Neural progenitor cell (in vitro differentiated cells): ENCODE data around the gene IPCEF1. TPM values are rescaled to one million over a fixed set of nuclear protein-coding genes. Genes with fewer than 3 reads are reported as not detected.
"Not testable (repeated sequence)": the region's sequence is repeated elsewhere in the genome, so short reads cannot be mapped to it uniquely, and the experiment has no call there.

Experiments used
- DNase-seq: peaks from one replicate; pipeline ENCODE4 v3.0.0-alpha.2; 2016; ENCODE audit warnings: low spot score
- H2AFZ ChIP-seq: fragments of 200-600 bp; sonication (generic); replicated peaks from 2 replicates; pipeline ENCODE4 v1.6.1; 2016; ENCODE audit warnings: antibody characterized with exemption
- H3F3A ChIP-seq: fragments of 200-600 bp; sonication (generic); 2 replicates; pipeline ENCODE4 v1.6.1; 2016; ENCODE audit warnings: antibody characterized with exemption, low read depth
- H3K27ac ChIP-seq: fragments of 200-600 bp; sonication (generic); 2 replicates; pipeline ENCODE4 v1.5.1; 2016; ENCODE audit warnings: mild to moderate bottlenecking
- H3K27me3 ChIP-seq: fragments of 200-600 bp; sonication (generic); 2 replicates; pipeline ENCODE4 v1.6.1; 2016; ENCODE audit warnings: mild to moderate bottlenecking, moderate library complexity
- H3K36me3 ChIP-seq: fragments of 200-600 bp; sonication (generic); 2 replicates; pipeline ENCODE4 v1.5.1; 2016
- H3K4me1 ChIP-seq: fragments of 200-600 bp; sonication (generic); 2 replicates; pipeline ENCODE4 v1.6.1; 2016; ENCODE audit warnings: mixed run types
- H3K4me2 ChIP-seq: fragments of 200-600 bp; sonication (generic); 2 replicates; pipeline ENCODE4 v1.6.1; 2016
- H3K4me3 ChIP-seq: fragments of 200-600 bp; sonication (generic); 2 replicates; pipeline ENCODE4 v1.5.1; 2016
- H3K79me2 ChIP-seq: fragments of 200-600 bp; sonication (generic); 2 replicates; pipeline ENCODE4 v1.6.1; 2016; ENCODE audit warnings: low read depth
- H3K9ac ChIP-seq: fragments of 200-600 bp; sonication (generic); 2 replicates; pipeline ENCODE4 v1.6.1; 2016
- H3K9me3 ChIP-seq: fragments of 200-600 bp; sonication (generic); 2 replicates; pipeline ENCODE4 v1.5.1; 2016; ENCODE audit warnings: low read depth
- H4K20me1 ChIP-seq: fragments of 200-600 bp; sonication (generic); 2 replicates; pipeline ENCODE4 v1.6.1; 2016; ENCODE audit warnings: low read depth
- H3K27ac Mint-ChIP-seq: 3 replicates; pipeline ENCODE4 v1.8.0; 2021; ENCODE audit warnings: mixed read lengths
- H3K27me3 Mint-ChIP-seq: 2 replicates; pipeline ENCODE4 v1.8.0; 2022; ENCODE audit warnings: low read depth, mild to moderate bottlenecking, inconsistent platforms, moderate library complexity, mixed read lengths; ENCODE audit not compliant: insufficient read depth
- H3K36me3 Mint-ChIP-seq: 3 replicates; pipeline ENCODE4 v1.8.0; 2021; ENCODE audit warnings: mixed read lengths
- H3K4me1 Mint-ChIP-seq: 3 replicates; pipeline ENCODE4 v1.8.0; 2021; ENCODE audit warnings: mixed read lengths
- H3K4me3 Mint-ChIP-seq: 3 replicates; pipeline ENCODE4 v1.8.0; 2021; ENCODE audit warnings: mild to moderate bottlenecking, moderate library complexity, mixed read lengths
- H3K9me3 Mint-ChIP-seq: 3 replicates; pipeline ENCODE4 v1.8.0; 2020; ENCODE audit warnings: mixed read lengths
- EZH2 ChIP-seq: fragments of 200-600 bp; sonication (generic); IDR thresholded peaks from 2 replicates; pipeline ENCODE4 v1.6.1; 2017; ENCODE audit warnings: antibody characterized with exemption, mild to moderate bottlenecking, moderate library complexity
- EZH2phosphoT487 ChIP-seq: fragments of 200-600 bp; sonication (generic); IDR thresholded peaks from 2 replicates; pipeline ENCODE4 v1.6.1; 2017; ENCODE audit warnings: antibody characterized with exemption
- total RNA-seq: library from RNA; depleted of rRNA; stranded (reverse); fragments of >200 nt; gene quantifications from 2 replicates; pipeline ENCODE4 v1.2.3, GENCODE V29; 2015; ENCODE audit warnings: low replicate concordance
- TF ChIP-seq, protein P1 (sequence below): fragments of 200-600 bp; sonication (generic); IDR thresholded peaks from 2 replicates; pipeline ENCODE4 v1.5.1; 2017; ENCODE audit warnings: antibody characterized with exemption, mild to moderate bottlenecking

Gene IPCEF1
- total RNA-seq, 1 donor from 2014 or later = 0.13 TPM

DNA sequence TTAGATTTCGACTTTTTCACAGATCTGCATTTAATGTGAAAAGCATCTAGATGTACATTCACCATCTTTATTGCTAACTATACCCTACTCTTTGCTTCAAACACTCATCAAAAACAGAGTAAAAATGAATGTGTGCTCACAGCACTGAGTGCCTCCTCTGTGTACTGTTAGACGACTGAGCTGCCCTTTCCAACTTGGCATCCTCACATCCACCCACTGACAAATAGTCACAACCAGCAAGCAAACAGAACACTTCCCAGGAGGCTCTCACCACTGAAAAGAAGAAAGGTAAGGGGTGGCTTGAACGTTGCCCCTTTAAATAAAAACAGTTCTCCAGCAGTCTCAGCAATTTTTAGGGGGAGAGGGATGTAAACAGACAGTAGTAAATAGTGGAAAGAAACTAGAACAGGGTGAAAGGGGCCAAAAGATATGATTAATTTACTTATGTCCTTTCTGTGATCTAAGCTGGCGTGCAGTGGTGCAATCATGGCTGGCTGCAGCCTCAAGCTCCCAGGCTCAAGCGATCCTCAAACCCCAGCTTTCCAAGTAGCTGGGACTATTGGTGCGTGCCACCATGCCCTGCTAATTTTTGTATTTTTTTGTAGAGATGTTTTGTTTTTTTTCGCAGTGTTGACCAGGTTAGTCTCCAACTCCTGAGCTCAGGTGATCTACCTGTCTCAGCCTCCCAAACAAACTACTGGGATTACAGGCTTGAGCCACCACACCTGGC, 48.7 kb downstream of the IPCEF1 start:
- Histone ChIP-seq H2AFZ (peak overlapping the region; percentile 63), H3K79me2 (no peaks in the 10 kb centered on the region), H3K36me3 (no peaks in the 10 kb centered on the region), H3K4me2 (no peak overlapping the region), H3F3A (no peaks in the 10 kb centered on the region), H3K27ac (no peak overlapping the region), H4K20me1 (no peaks in the 10 kb centered on the region), H3K9me3 (no peaks in the 10 kb centered on the region), H3K9ac (no peak overlapping the region), H3K27me3 (no peaks in the 10 kb centered on the region), H3K4me3 (no peak overlapping the region), H3K4me1 (no peaks in the 10 kb centered on the region)
- Mint-ChIP-seq H3K9me3 (peaks cover 7% of the 10 kb centered on the region), H3K27ac (no peak overlapping the region), H3K36me3 (peaks cover 2% of the 10 kb centered on the region), H3K4me1 (peaks cover 12% of the 10 kb centered on the region), H3K27me3 (peaks cover 4% of the 10 kb centered on the region), H3K4me3 (no peak overlapping the region)
- TF ChIP-seq EZH2 (no peak), EZH2phosphoT487 (no peak)
- TF ChIP-seq, protein P1, sequence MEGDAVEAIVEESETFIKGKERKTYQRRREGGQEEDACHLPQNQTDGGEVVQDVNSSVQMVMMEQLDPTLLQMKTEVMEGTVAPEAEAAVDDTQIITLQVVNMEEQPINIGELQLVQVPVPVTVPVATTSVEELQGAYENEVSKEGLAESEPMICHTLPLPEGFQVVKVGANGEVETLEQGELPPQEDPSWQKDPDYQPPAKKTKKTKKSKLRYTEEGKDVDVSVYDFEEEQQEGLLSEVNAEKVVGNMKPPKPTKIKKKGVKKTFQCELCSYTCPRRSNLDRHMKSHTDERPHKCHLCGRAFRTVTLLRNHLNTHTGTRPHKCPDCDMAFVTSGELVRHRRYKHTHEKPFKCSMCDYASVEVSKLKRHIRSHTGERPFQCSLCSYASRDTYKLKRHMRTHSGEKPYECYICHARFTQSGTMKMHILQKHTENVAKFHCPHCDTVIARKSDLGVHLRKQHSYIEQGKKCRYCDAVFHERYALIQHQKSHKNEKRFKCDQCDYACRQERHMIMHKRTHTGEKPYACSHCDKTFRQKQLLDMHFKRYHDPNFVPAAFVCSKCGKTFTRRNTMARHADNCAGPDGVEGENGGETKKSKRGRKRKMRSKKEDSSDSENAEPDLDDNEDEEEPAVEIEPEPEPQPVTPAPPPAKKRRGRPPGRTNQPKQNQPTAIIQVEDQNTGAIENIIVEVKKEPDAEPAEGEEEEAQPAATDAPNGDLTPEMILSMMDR = no peak
- no peak for DNase-seq

DNA sequence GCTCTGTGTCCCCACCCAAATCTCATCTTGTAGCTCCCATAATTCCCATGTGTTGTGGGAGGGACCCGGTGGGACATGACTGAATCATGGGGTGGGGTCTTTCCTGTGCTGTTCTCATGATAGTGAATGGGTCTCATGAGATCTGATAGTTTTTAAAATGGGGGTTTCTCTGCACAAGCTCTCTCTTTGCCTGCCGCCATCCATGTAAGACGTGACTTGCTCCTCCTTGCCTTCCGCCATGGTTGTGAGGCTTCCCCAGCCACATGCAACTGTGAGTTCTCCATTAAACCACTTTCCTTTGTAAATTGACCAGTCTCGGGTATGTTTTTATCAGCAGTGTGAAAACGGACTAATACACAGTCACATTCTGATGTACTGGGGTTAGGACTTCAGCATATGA, 49.5 kb downstream of the IPCEF1 start:
- not testable (repeated sequence) for H3K27ac ChIP-seq, H3K9me3 Mint-ChIP-seq, H3K27me3 Mint-ChIP-seq, H3K36me3 Mint-ChIP-seq, H3K79me2 ChIP-seq, H3K27me3 ChIP-seq, H3F3A ChIP-seq, H3K27ac Mint-ChIP-seq, H2AFZ ChIP-seq, H4K20me1 ChIP-seq, H3K4me1 ChIP-seq, H3K36me3 ChIP-seq, H3K9ac ChIP-seq, H3K4me2 ChIP-seq, H3K9me3 ChIP-seq, H3K4me3 ChIP-seq, H3K4me3 Mint-ChIP-seq, DNase-seq
- peaks cover 12% of the 10 kb centered on the region for H3K4me1 Mint-ChIP-seq

DNA sequence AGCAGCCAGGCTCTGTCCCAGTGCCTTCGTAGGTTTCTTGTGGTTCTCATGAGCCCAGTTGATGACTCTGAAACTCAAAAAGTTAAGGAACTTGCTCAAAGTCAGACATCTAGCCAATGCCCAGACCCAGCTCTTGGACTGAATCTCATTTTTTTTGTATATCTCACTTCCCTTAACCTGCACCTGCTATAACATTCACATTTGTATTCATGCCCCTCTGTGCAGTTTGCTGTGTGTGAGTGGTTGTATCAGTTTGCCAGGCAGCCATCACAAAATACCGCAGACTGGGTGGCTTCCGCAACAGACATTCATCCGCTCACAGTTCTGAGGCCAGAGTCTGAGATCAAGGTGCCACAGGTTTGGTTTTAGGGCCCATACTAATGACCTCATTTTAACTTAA, 49.9 kb downstream of the IPCEF1 start:
- Histone ChIP-seq H3K36me3 (no peaks in the 10 kb centered on the region), H3K4me2 (no peak overlapping the region), H3K9ac (no peak overlapping the region), H3K27me3 (no peaks in the 10 kb centered on the region), H3K9me3 (no peaks in the 10 kb centered on the region), H3F3A (no peaks in the 10 kb centered on the region), H4K20me1 (no peaks in the 10 kb centered on the region), H3K79me2 (no peaks in the 10 kb centered on the region), H3K27ac (no peak overlapping the region), H2AFZ (no peak overlapping the region), H3K4me1 (no peaks in the 10 kb centered on the region), H3K4me3 (no peak overlapping the region)
- Mint-ChIP-seq H3K4me3 (no peak overlapping the region), H3K4me1 (peaks cover 12% of the 10 kb centered on the region), H3K27me3 (peaks cover 2% of the 10 kb centered on the region), H3K27ac (no peak overlapping the region), H3K36me3 (peaks cover 2% of the 10 kb centered on the region), H3K9me3 (peaks cover 7% of the 10 kb centered on the region)
- DNase-seq = no peak
- no peak for TF ChIP-seq EZH2phosphoT487
- TF ChIP-seq, protein P1 = no peak
- TF ChIP-seq EZH2 = no peak

DNA sequence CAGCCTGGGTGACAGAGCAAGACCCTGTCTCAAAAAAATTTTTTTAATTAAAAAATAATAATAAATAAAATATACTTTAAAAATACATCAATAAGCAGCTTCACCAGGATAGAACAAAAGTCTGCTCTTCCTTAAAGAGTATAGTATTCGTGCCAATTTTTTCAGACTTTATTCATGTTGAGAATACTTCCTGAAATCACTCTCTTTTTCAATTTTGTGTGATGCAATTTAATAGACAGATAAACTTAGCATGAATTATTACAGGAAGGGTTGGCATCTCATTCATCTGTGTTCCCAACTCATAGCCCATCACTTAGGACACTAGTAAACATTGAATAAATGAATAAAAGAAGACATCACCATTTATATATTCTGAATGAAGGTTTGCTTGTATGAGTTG, 52.4 kb downstream of the IPCEF1 start:
- peaks cover 2% of the 10 kb centered on the region for H3K36me3 Mint-ChIP-seq
- no peak overlapping the region for H3K4me3 ChIP-seq
- H3K4me3 Mint-ChIP-seq = no peak overlapping the region
- H3K4me1 Mint-ChIP-seq = peaks cover 12% of the 10 kb centered on the region
- no peaks in the 10 kb centered on the region for H3K79me2 ChIP-seq
- TF ChIP-seq, protein P1 = no peak
- no peak for TF ChIP-seq EZH2phosphoT487
- no peak for TF ChIP-seq EZH2
- no peak overlapping the region for H2AFZ ChIP-seq
- H3K27ac ChIP-seq = no peak overlapping the region
- no peaks in the 10 kb centered on the region for H4K20me1 ChIP-seq
- H3K36me3 ChIP-seq = no peaks in the 10 kb centered on the region
- H3K4me2 ChIP-seq = no peak overlapping the region
- H3F3A ChIP-seq = no peaks in the 10 kb centered on the region
- H3K27ac Mint-ChIP-seq = no peak overlapping the region
- no peaks in the 10 kb centered on the region for H3K4me1 ChIP-seq
- H3K9ac ChIP-seq = no peak overlapping the region
- H3K9me3 ChIP-seq = no peaks in the 10 kb centered on the region
- peaks cover 2% of the 10 kb centered on the region for H3K27me3 Mint-ChIP-seq
- H3K9me3 Mint-ChIP-seq = peaks cover 4% of the 10 kb centered on the region
- DNase-seq = no peak
- H3K27me3 ChIP-seq = no peaks in the 10 kb centered on the region

DNA sequence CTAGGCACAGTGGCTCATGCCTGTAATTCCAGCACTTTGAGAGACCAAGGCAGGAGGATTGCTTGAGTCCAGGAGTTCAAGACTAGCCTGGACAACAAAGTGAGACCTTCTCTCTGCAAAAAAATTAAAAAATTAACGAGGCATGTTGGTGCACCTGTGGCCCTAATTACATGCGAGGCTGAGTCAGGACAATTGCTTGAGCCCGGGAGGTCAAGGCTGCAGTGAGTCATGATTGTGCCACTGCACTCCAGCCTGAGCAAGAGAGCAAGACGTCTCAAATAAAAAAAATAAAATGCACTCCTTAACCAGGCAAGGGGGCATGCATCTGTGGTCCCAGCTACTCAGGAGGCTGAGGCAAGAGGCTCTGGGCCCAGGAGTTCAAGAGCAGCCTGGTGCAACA, 53.0 kb downstream of the IPCEF1 start:
- H3K4me3 ChIP-seq, H3K27me3 Mint-ChIP-seq, H3K4me3 Mint-ChIP-seq, H3K9me3 ChIP-seq, DNase-seq, H3K9me3 Mint-ChIP-seq, H3K27ac Mint-ChIP-seq, H3K36me3 ChIP-seq, H3K79me2 ChIP-seq, H2AFZ ChIP-seq, H3K36me3 Mint-ChIP-seq, H4K20me1 ChIP-seq, H3F3A ChIP-seq, H3K27ac ChIP-seq, H3K9ac ChIP-seq, H3K4me2 ChIP-seq, H3K4me1 ChIP-seq, H3K27me3 ChIP-seq: not testable (repeated sequence)
- peaks cover 12% of the 10 kb centered on the region for H3K4me1 Mint-ChIP-seq
